GM11168 (cell line): Measurements from ENCODE around the gene ADM.
"Not testable (repeated sequence)": the region's sequence is repeated elsewhere in the genome, so short reads cannot be mapped to it uniquely, and the experiment has no call there.

Source experiments
- in situ Hi-C: fragments of 300-500 bp; cut with MboI; formaldehyde crosslinking; loops from one replicate; pipeline ENCODE4 v1.12.0; 2022; ENCODE audit warnings: low sequenced_read_pairs; ENCODE audit not compliant: unreplicated experiment

The ADM gene

GRCh38 chr11:10304495-10305261 is at the start of gene ADM:
TSS of gene ADM (plus strand) at chr11:10305073. CDS start at chr11:10305701, 628 bp downstream.
- in situ Hi-C loops = loop anchor here (25.0 kb wide), 1 partner anchor 542 kb away; no protein-coding TSS in a partner anchor

GRCh38 chr11:10255388-10256125 is 49.3 kb upstream of the ADM start:
- in situ Hi-C loops = no loop called here

- in situ Hi-C loops = no loop called here
These were observed 47.4 kb upstream of the ADM start for GRCh38 chr11:10257478-10257877.

- in situ Hi-C loops = no loop called here
These were observed 43.1 kb upstream of the ADM start for GRCh38 chr11:10261821-10262220.

- in situ Hi-C loops = no loop called here
These were observed 40.9 kb upstream of the ADM start for GRCh38 chr11:10263929-10264328.

GRCh38 chr11:10264716-10265115 is 40.2 kb upstream of the ADM start:
- in situ Hi-C loops = not testable (repeated sequence)

- in situ Hi-C loops = no loop called here
These were observed 38.9 kb upstream of the ADM start for GRCh38 chr11:10265936-10266335.

- in situ Hi-C loops = no loop called here
These were observed 37.1 kb upstream of the ADM start for GRCh38 chr11:10267821-10268220.

- in situ Hi-C loops = no loop called here
These were observed 36.0 kb upstream of the ADM start for GRCh38 chr11:10268746-10269488.

GRCh38 chr11:10272132-10272531 is 32.7 kb upstream of the ADM start:
- in situ Hi-C loops = no loop called here

GRCh38 chr11:10273738-10274137 is 31.1 kb upstream of the ADM start:
- in situ Hi-C loops = no loop called here

- in situ Hi-C loops = no loop called here
These were observed 30.1 kb upstream of the ADM start for GRCh38 chr11:10274726-10275125.

- in situ Hi-C loops = no loop called here
These were observed 29.2 kb upstream of the ADM start for GRCh38 chr11:10275714-10276113.

- in situ Hi-C loops = no loop called here
These were observed 22.8 kb upstream of the ADM start for GRCh38 chr11:10282117-10282516.

GRCh38 chr11:10283991-10284390 is 20.9 kb upstream of the ADM start:
- in situ Hi-C loops = no loop called here

- in situ Hi-C loops = no loop called here
These were observed 19.6 kb upstream of the ADM start for GRCh38 chr11:10285148-10285802.

GRCh38 chr11:10287140-10287539 is 17.7 kb upstream of the ADM start:
- in situ Hi-C loops = no loop called here

- in situ Hi-C loops = no loop called here
These were observed 16.8 kb upstream of the ADM start for GRCh38 chr11:10287766-10288715.
